HTR-8/SVneo (cell line): ENCODE measurements around the gene TOP2A.

ENCODE experiments used
- DNase-seq: peaks from one replicate; pipeline ENCODE4 v3.0.0; 2011; ENCODE audit warnings: low spot score, mixed read lengths; ENCODE audit not compliant: insufficient read length
- FAIRE-seq: peaks from 2 replicates; lab custom pipeline; 2011; peaks lifted over from hg19 to GRCh38; lab: Jason Lieb, UNC

The TOP2A gene

DNA sequence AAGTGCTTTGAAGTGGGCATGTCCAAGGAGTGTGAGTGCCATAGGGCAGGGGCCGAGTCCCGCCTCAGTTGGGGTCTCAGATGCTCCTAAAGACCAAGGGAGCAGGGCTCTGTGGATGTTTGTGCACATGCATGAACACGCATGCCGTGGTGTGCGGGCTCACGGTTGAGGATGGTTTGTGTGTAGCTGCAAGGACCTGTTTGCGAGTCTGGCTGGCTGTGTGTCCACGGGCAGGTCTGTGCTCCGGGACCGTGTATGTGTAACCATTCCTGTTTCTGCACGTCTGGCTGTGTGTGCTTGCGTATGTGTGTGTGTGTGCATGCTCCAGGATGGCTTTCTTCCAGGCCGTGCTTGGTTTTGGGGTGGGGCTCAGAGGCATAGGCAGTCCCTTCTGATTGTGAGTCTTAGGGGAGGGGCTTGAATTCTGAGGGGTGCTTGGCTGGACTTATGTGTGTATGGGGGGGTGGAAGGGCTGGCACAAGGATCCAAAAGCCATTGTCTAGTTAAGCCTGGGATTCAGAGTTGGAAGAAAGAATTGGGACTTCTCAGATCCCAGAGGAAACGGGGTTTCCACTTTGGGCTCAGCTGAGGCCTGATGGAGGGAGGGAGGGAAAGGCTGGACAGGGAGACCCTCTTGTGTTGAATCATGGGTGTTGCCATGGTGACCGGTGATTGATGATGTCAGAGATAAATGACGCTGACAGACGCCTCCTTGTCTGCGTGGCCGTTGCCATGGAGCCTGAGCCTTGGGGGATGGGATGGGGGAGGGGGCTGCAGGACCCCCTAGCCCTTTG, 67.6 kb downstream of the TOP2A start:
- FAIRE-seq (no peak), DNase-seq (no peak)

GRCh38 chr17:40349477-40349894, 68.2 kb downstream of the TOP2A start:
- DNase-seq (no peak), FAIRE-seq (no peak)

GRCh38 chr17:40348562-40349476, 68.9 kb downstream of the TOP2A start:
- FAIRE-seq (peak; percentile 64), DNase-seq (no peak)

DNA sequence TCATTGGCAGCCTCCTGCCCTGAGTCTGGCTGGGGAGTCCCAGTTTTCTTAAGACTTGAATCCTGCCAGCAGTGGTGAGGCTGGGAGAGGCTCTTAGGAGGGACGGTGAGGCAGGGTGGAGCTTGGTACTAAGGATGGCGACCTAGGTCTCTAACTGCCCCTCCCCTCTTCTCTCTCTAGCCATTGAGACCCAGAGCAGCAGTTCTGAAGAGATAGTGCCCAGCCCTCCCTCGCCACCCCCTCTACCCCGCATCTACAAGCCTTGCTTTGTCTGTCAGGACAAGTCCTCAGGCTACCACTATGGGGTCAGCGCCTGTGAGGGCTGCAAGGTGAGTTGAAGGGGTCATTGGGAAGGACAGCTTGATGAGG, 69.6 kb downstream of the TOP2A start:
- DNase-seq (no peak), FAIRE-seq (no peak)

DNA sequence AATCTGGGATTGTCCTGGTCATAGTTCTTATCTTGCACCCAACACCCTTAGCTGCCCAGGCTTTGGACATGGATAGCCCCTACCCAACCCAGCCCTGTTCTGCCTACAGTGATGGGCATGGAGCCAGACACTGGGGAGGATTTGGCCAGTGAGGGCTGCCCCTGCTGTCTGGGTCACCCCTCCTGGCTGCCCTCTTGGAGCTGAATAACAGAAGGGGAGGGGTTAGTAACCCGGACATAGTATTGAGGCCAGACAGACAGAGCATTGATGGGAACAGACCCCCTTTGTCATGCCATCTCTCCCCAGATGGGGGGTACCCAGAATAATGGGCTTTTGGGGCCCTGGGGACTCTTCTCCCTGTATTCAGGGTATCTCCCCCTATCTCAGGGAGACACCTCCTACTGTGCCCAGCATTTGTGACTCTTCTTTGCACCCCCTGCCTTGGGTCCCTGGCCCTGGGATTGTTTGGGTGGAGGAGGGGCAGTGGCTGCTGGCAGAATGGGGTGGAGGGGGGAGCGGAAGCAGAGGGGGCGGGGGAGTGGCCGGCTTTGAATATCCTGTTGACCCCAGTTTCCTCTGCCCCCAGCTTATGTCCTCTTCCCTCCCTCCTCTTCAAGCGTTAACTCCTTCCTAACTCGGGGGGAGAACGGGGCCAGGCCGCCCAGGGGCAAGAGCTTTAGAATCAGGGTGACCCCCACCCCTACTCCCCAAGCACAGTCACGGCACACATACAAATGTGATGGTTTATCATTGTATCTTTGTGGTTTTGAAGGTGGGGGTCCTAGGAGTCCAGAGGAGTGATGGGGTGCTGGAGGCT, 70.2 kb downstream of the TOP2A start:
- DNase-seq (no peak), FAIRE-seq (no peak)

- FAIRE-seq (no peak), DNase-seq (no peak)
These were observed 70.9 kb downstream of the TOP2A start for GRCh38 chr17:40346765-40347158.

GRCh38 chr17:40345994-40346764, 71.5 kb downstream of the TOP2A start:
- no peak for FAIRE-seq
- no peak for DNase-seq

GRCh38 chr17:40345161-40345993, 72.3 kb downstream of the TOP2A start:
- DNase-seq (peak; percentile 81), FAIRE-seq (peak; percentile 60)

DNA sequence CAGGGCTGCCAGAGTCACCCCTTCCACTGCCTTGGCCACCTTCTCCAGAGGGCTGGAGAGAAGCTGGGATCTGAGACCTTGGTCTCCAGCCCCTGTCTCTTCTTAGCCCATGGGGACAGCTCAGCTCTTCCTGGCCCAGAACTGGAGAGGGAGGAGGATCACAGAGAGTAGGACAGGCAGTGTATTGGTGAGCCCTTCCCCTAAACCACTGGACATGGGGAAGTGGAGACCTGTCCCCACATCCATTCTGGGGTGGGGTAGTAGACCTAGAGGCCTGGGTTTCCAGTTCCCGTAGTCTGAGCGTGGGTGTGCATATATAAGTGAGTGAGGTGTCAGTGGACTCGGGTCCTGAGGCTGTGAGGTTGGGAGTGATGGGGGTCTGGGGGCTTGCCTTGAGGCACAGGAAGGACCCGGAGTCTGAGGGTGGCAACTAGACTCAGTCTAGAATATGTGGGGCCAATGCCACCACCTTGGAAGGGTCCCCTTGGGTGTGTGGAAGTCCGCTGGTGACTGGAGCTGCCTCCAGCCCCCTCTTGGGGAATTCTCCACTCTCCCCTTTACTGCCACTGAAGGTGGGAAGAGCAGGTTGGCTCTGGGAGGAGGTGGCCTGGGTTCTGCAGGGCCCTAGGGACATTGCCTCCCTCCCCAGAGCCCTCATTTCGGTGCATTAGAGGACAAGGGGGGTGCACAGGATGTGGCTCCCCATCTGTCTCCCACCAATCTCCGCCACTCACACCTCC, 73.1 kb downstream of the TOP2A start:
- FAIRE-seq, result peak; percentile 76
- DNase-seq, result no peak

DNA sequence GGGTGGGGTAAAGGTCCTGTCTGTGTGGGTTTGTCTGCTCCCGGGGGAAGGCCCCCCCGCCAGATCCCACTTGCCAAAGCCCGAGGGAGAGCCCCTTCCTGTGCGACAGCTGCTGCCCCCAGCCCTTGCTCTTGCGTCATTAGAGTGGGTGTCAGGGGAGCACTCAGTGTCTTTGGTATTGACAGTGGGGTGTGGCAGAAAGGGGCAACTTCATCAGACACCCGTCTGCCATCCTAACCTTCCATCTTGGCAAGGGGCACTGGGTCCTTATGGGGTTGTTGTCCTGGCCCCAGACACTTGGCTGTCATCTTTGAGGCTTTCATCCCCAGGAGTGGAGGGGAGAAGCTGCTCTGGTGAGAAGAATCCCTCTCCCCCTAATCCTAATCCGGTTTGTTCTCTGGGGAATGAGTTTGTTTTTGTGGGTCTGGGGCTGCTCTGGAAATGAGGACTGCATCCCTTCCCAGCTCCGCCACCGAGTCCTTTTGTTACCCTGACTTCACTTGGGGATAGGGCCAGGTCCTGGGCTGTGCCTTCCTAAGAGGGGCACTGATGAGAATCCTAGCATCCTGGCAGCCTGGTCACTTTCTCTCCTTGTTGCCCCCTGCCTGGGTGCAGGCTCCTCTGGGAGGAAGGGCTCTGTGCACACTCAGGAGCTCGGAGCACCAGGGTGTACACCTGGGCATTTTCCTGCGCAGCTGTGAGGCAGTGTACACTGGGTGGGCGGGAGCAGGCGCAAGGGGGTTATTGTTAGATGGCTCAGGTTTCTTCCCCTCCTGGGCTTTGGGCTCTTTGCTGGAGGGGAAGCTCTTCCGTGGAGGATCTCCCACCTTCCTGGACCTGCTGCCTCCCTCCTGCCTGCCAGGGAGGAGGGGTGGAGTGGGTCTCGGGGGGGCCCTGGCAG, 74.2 kb downstream of the TOP2A start:
- FAIRE-seq (peak; percentile 59), DNase-seq (no peak)

DNA sequence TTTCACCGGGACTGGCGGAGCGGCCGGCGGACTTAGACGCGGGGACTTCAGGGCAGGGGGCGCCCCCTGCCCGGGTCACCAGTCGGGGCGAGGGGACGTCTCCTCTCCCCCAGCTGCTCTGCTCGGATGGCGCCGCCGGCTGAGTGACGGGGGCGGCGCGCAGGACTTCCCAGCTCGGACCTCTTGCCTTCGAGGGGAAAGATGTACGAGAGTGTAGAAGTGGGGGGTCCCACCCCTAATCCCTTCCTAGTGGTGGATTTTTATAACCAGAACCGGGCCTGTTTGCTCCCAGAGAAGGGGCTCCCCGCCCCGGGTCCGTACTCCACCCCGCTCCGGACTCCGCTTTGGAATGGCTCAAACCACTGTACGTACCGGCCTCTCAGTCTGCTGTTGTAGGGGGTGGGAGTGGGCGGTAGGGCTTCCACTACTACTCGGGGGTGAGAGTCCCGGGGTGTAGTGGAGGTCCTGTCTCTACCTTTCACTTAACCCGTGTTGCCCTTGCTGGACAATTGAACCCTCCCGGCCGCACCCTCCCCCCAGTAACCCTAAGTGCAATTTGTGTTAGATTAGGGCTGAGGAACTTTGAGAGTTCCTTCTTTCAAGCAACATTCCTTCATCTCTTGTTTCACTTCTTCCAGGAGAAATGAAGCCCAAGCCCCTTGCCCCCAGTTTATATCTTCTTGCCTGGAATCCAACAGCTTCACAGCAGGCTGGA, 75.0 kb downstream of the TOP2A start:
- no peak for FAIRE-seq

DNA sequence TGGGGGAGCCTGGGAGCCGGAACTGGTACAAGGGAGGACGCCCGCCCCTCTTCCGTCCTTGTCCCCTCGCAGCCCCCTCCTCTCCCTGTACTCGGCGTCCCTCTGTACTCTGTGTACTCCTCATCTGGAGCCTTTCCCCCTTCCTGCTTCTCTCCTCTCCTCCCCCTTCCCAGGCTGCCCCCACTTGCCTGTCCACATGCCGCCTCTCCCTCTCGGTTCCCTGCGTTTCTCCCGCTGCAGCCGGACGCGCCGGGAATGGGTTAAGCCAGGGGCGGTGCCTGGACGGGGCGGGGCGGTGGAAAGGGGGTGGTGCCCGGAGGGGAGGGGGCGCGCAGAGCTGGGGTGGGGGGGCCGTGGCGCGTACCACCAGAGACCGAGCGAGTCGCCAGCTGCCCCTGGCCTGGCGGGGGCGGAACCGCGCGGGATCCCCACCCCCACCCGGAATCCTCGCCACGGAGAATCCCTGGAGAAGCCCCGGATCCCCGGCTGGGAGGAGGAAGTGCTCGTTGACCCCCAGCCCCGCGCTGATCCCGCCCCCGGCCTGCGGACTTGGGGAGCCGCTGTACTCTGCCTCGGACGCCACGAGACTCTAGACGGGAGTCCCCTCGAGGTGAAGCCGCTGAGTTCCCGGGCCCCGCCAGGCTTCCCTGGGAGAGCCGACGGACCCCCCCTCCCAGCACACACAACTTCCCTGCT, 75.7 kb downstream of the TOP2A start:
- DNase-seq (peak; percentile 84), FAIRE-seq (peak; percentile 94)

More for the DNA sequence above, 75.0 kb downstream of the TOP2A start:
- DNase-seq, result no peak

DNA sequence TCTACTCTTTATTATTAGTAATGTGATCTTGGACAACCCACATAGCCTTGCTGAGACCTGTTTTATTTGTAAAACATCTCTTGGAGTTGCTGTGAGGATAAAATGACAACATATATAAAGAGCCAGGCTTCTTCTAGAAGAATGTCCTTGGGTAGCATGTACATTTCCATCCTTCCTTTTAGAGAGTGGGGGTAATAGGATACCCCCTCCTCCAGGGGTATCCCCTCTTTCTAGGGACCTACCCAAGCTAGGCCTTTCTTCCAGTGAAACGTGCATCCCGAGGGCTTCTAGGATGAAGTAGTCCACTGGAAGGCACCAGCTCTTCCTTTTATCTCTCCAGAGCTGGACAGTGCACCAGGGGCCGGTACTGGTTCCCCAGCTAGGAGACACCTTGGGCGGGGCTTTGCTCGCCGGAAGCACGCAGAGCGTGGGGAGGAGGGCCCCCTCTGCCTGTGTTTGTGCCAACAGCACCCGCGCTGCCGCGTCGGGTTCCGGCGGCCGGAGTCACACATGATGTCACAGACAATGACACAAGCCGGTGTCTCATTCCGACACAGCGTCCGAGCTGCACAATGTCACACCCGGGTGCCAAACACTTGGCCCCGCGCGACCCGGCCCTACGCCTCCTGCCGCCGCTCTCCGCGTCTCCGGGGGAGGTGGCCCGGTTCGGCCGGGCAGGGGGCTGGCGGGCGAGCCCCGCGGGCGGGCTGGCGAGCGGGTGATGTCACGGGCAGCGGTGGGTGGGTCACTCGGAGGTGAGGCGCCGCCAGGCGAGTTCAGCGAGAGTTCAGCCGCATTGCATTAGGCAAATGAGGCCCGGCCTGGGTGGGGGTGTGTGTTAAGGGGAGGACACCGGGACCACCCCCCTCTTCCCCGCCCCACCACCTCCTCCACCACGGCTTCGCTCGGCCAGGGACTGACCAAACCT, 76.6 kb downstream of the TOP2A start:
- DNase-seq, result peak; percentile 90
- FAIRE-seq, result peak; percentile 96

DNA sequence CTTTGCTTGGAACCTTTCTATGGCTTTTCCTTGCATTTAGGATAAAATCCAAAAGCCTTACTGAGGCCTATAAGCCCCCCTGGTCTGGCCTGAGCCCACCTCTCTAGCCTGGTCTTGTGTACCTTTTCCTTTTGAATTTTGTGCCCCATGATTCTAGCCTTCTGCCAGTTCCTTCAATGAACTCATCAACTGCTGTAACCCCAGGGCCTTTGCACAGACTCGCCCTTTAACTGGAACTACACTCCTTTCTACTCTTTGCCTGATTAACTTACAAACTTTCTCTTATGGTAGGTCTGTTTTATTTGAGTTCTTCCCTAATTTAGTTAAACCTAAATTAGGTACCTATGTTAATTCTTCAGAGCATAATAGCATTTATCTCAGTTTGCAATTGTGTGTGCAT, 77.4 kb downstream of the TOP2A start:
- DNase-seq (no peak), FAIRE-seq (no peak)
